GM21423 (cell line): Measurements from ENCODE around the gene METTL26.

Experiments
- ATAC-seq: cut with Tn5 transposase; IDR thresholded peaks from one replicate; pipeline ENCODE4 v1.9.1; 2021; ENCODE audit warnings: mild to moderate bottlenecking, moderate library complexity; ENCODE audit not compliant: unreplicated experiment

Gene METTL26

DNA sequence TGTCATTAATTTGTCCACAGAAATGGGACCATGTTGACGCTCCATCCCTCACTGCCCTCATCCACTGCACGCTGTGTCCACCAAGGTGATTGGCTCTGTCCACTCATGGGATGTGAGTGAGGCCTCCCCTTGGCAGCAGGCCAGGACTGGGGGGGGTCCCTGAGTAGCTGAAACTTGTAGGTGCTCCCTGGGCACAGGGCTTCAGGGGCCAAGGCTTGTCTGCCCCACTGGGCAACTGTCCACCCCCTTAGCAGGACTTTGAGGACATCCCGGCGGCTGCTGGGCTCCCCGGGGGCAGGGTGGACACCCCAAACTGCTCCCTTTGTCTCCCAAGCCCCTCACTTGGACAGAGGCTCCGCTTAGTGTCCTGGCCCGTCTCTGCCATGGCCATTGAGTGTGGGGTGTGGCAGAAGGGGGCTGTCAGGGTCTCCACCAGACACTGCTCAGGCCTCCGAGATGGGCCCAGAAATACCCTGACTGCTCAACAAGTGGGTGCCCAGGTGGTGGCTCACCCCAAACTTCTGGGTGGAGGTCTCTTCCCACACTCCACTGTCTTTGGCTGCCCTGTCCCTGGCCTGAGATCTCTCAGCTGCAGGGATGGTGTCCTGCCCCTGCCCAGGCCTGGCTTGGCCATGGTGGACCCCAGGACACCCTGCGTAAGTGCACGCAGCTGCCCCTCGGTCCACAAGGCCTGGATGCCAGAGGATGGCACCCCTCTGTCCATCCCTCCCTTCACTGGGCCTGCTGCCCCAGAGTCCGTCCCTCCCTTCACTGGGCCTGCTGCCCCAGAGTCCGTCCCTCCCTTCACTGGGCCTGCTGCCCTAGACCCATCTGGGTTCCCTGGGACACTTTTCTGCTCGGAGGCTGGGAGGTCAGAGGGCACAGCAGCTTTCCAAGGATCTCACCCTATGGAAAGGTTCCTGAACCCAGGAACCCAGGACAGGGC, 49.2 kb downstream of the METTL26 start:
- no peak for ATAC-seq

DNA sequence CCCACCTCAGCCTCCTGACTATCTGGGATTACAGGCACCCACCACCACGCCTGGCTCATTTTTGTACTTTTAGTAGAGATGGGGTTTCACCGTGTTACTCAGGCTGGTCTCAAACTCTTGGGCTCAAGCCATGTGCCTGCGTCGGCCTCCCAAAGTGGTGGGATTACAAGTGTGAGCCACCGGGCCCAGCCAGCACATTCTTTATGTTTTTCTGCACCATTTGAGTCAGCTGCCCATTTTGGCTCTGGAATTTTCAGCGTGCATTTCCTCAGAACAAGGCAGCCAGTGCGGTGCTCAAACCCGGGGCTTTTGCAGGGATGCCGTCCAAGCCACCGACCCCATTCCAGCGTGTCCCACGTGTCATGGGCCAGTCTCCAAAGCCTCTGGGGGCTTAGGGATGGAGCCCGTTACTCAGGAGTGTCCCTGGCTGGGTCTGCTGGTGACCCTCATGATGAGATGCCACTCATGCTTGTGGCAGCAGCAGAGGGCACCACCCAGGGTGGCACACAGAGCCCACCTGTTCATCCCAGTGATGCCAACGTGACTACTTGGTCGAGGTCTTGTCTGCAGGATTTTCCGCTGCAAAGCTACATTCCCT, 50.0 kb downstream of the METTL26 start:
- no peak for ATAC-seq

DNA sequence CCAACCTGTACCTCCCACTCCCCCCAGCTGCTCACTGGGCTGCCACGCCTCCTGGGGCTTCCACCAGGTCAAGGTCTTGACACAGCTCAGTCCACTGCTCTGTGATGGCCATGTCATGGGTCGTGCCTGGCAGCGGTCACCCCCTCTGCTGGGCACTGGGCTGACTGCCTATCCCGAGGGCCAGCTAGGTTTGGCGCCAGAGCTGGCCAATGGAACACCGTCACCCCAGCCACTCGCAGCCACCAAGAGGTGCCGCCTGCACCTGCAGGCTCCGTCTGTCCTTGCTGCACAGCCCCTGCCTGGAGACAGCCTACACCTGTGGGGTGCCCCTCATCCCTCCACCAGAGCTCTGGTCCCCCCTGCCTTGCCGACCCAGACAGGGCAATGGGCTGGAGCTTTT, 50.8 kb downstream of the METTL26 start:
- no peak for ATAC-seq
